ENCODE measurements around the gene MTMR3.
A peak's percentile ranks its signal among the peaks of the same experiment; 100 is the strongest.

MTMR3 gene

DNA sequence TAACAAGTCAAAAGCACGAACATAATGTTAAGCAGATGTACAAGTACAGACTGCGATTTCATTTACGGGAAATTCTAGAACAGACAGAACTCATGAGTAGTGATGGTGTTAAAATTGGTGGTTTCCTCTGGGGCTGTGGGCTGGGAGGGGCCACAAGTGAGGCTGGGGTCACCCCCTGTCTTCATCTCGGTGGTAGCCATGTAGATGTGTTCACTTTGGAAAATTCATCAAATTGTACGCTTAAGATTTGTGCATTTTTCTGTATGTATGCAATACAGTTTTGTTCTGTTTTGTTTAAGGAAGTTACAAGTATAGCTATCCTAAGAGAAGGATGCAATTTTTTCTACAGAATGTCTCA is 44.4 kb upstream of the MTMR3 start:
- TF ChIP-seq TAF1 (IDR thresholded peaks at IDR 0.05; ENCODE audit: borderline replicate concordance, insufficient read depth, low read length) (no peak), FOXP2 (optimal IDR thresholded peaks at IDR 0.05; ENCODE audit: borderline replicate concordance, extremely low read depth, extremely low read length, insufficient read depth) (no peak), SIN3A (IDR thresholded peaks at IDR 0.05; ENCODE audit: borderline replicate concordance, insufficient read depth, low read length) (no peak), POLR2AphosphoS5 (IDR thresholded peaks at IDR 0.05; ENCODE audit: low read depth, low read length) (no peak)
- TF ChIP-seq, protein P1, sequence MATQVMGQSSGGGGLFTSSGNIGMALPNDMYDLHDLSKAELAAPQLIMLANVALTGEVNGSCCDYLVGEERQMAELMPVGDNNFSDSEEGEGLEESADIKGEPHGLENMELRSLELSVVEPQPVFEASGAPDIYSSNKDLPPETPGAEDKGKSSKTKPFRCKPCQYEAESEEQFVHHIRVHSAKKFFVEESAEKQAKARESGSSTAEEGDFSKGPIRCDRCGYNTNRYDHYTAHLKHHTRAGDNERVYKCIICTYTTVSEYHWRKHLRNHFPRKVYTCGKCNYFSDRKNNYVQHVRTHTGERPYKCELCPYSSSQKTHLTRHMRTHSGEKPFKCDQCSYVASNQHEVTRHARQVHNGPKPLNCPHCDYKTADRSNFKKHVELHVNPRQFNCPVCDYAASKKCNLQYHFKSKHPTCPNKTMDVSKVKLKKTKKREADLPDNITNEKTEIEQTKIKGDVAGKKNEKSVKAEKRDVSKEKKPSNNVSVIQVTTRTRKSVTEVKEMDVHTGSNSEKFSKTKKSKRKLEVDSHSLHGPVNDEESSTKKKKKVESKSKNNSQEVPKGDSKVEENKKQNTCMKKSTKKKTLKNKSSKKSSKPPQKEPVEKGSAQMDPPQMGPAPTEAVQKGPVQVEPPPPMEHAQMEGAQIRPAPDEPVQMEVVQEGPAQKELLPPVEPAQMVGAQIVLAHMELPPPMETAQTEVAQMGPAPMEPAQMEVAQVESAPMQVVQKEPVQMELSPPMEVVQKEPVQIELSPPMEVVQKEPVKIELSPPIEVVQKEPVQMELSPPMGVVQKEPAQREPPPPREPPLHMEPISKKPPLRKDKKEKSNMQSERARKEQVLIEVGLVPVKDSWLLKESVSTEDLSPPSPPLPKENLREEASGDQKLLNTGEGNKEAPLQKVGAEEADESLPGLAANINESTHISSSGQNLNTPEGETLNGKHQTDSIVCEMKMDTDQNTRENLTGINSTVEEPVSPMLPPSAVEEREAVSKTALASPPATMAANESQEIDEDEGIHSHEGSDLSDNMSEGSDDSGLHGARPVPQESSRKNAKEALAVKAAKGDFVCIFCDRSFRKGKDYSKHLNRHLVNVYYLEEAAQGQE (IDR thresholded peaks at IDR 0.05; ENCODE audit: insufficient read depth in 1 of 2, low read depth in 2 of 2, low read length in 2 of 2) = no peak

DNA sequence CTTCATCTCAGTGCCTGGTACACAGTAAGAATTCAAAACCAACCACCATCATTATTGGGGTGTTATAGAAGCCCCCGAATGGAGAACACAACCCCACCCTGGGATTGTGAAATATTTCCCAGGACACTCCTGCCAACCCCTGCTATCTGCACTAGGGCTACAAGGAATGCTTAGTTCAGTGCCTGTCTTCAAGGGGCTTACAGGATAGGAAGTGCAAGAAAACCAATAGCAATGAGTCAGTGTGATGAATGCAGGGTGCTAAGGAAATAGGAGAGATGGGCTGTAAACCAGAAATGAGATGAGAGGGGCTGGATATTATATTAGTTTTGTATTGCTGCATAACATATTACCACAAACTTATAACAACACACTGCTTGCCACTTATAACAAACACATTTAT is 43.9 kb upstream of the MTMR3 start:
- TF ChIP-seq TAF1 (IDR thresholded peaks at IDR 0.05; ENCODE audit: borderline replicate concordance, insufficient read depth, low read length) (no peak), FOXP2 (optimal IDR thresholded peaks at IDR 0.05; ENCODE audit: borderline replicate concordance, extremely low read depth, extremely low read length, insufficient read depth) (no peak), POLR2AphosphoS5 (IDR thresholded peaks at IDR 0.05; ENCODE audit: low read depth, low read length) (no peak), SIN3A (IDR thresholded peaks at IDR 0.05; ENCODE audit: borderline replicate concordance, insufficient read depth, low read length) (no peak)
- TF ChIP-seq, protein P1 (IDR thresholded peaks at IDR 0.05; ENCODE audit: insufficient read depth in 1 of 2, low read depth in 2 of 2, low read length in 2 of 2) = no peak

DNA sequence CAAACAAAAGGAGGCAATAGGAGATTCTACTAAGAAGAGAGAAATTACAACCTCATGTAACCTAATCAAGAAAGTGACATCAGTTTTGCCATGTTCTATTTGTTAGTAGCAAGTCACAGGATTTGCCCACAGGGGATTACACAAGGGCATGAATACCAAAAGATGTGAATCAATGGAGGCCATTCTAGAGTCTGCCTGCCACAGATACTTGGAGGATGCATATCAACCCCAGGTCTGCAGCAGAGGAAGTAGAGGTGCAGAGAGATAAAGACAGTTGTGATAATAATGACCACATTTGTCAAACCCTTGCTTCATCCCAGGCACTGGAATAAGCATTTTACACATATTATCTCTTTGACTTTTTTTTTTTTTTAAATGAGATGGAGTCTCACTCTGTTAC is 42.5 kb upstream of the MTMR3 start:
- TF ChIP-seq TAF1 (IDR thresholded peaks at IDR 0.05; ENCODE audit: borderline replicate concordance, insufficient read depth, low read length) (no peak), SIN3A (IDR thresholded peaks at IDR 0.05; ENCODE audit: borderline replicate concordance, insufficient read depth, low read length) (no peak), FOXP2 (optimal IDR thresholded peaks at IDR 0.05; ENCODE audit: borderline replicate concordance, extremely low read depth, extremely low read length, insufficient read depth) (no peak), POLR2AphosphoS5 (IDR thresholded peaks at IDR 0.05; ENCODE audit: low read depth, low read length) (no peak)
- TF ChIP-seq, protein P1 (IDR thresholded peaks at IDR 0.05; ENCODE audit: insufficient read depth in 1 of 2, low read depth in 2 of 2, low read length in 2 of 2) = no peak

DNA sequence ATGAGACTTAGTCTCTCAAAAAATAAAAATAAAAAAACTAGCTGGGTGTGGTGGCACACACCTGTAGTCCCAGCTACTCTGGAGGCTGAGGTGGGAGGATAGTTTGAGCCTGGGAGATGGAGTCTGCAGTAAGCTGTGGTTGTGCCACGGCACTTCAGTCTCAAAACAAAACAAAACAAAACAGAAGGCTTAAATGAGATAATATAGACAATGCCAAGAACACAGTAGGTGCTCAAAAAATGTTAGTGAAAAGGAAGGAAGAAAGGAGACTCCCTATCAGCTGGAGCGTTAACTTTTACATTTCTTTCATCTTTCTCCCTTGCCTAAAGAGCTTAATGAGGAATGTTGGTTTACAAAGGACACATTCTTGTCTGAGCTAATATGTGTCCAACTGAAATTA is 40.8 kb upstream of the MTMR3 start:
- no peak for TF ChIP-seq SIN3A (IDR thresholded peaks at IDR 0.05; ENCODE audit: borderline replicate concordance, insufficient read depth, low read length)
- no peak for TF ChIP-seq FOXP2 (optimal IDR thresholded peaks at IDR 0.05; ENCODE audit: borderline replicate concordance, extremely low read depth, extremely low read length, insufficient read depth)
- TF ChIP-seq POLR2AphosphoS5 (IDR thresholded peaks at IDR 0.05; ENCODE audit: low read depth, low read length) = no peak
- TF ChIP-seq, protein P1 (IDR thresholded peaks at IDR 0.05; ENCODE audit: insufficient read depth in 1 of 2, low read depth in 2 of 2, low read length in 2 of 2) = no peak
- TF ChIP-seq TAF1 (IDR thresholded peaks at IDR 0.05; ENCODE audit: borderline replicate concordance, insufficient read depth, low read length) = no peak

DNA sequence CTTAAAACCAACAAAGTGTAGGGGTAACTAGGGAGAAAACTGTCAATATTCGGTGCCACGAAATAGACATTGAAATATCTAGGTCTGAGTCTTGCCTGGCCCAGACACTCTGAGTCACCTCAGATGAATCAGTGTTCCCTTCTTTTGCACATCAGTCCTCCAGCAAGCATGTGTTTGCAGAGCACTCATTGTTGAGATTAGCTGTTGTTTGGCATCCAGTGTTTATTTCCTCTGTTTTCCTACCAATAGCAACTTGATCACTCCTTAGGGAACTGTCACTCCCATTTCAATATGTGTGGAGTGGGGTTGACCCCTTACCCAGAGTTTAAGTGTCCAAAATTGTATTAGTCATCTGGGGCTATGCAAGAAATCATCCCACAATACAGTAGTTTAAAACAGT is 40.2 kb upstream of the MTMR3 start:
- peak; percentile 61 for TF ChIP-seq FOXP2 (optimal IDR thresholded peaks at IDR 0.05; ENCODE audit: borderline replicate concordance, extremely low read depth, extremely low read length, insufficient read depth)
- no peak for TF ChIP-seq SIN3A (IDR thresholded peaks at IDR 0.05; ENCODE audit: borderline replicate concordance, insufficient read depth, low read length)

Data from PFSK-1 (cell line).